Muscle of leg (tissue), 11 donors: ENCODE data around the gene BPIFB1. TPM values are rescaled to one million over a fixed set of nuclear protein-coding genes. Genes with fewer than 3 reads are reported as not detected.
A peak's percentile ranks its signal among the peaks of the same experiment; 100 is the strongest.

ENCODE experiments used
- DNase-seq: peaks from one replicate; pipeline ENCODE4 v3.0.0; 2013
- H3K27ac ChIP-seq: one replicate; pipeline ENCODE4 v1.5.1; 2013; ENCODE audit warnings: mild to moderate bottlenecking, low read length, control low read depth
- H3K27me3 ChIP-seq: one replicate; pipeline ENCODE4 v1.6.1; 2013; ENCODE audit warnings: low read length; ENCODE audit not compliant: control insufficient read depth, insufficient read depth
- H3K36me3 ChIP-seq: one replicate; pipeline ENCODE4 v1.6.1; 2013; ENCODE audit warnings: low read length; ENCODE audit not compliant: control insufficient read depth, insufficient read depth
- H3K4me1 ChIP-seq: one replicate; pipeline ENCODE4 v1.6.1; 2013; ENCODE audit warnings: low read length; ENCODE audit not compliant: control insufficient read depth, insufficient read depth
- H3K4me3 ChIP-seq: one replicate; pipeline ENCODE4 v1.5.1; 2013; ENCODE audit warnings: low read length, control low read depth
- H3K9me3 ChIP-seq: replicated peaks from 2 replicates; pipeline ENCODE4 v1.6.1; 2013; ENCODE audit warnings: low read depth, low read length; ENCODE audit not compliant: control insufficient read depth
- WGBS: methylation state at CpG from one replicate; pipeline ENCODE4 v1.1.5; 2013; ENCODE audit warnings: missing lambda C conversion rate; ENCODE audit not compliant: insufficient coverage; 5-methylcytosine and 5-hydroxymethylcytosine counted together
- polyA plus RNA-seq, 8 donors: library from polyadenylated mRNA; unstranded; fragments of 120-200 nt; gene quantifications; one replicate each; pipeline versions ENCODE4 v1.2.1 to v1.2.3, GENCODE V29; 2013; ENCODE audit warnings: inconsistent platforms in 1 of 8, low replicate concordance in 1 of 8; ENCODE audit not compliant: insufficient read length in 8 of 8, insufficient read depth in 1 of 8
- total RNA-seq: library from RNA; stranded (reverse); fragments of 120-200 nt; gene quantifications from one replicate; pipeline ENCODE4 v1.2.4, GENCODE V29; 2013

The BPIFB1 gene
- total and polyA plus RNA-seq, 9 donors, result 0.09 to 0.19 TPM; not detected in 7

DNA sequence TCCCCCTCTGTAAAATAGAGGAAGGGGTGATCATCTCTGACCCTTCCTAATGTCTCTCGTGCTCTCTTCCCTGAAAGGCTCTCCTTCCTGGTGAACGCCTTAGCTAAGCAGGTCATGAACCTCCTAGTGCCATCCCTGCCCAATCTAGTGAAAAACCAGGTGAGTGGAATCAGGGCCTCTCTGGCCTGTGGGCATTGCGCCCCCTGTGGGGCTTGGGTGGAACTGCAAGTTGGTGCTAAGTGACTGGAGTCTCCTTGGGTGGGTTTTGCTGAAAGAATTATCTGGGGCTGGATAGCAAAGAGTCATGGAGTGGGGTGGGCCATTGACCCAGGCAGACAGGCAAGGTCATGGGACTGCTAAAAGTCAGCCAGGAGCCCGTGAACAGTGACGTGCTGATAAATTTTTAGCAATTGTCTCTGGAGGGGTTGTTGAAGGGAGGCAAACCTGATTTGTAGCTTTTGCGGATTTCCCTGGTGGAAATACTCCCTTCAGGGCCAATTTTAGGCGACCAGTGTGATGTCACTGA, 8.9 kb downstream of the BPIFB1 start:
- no peak overlapping the region for H3K27ac ChIP-seq
- peak; percentile 18 for DNase-seq
- no peaks in the 10 kb centered on the region for H3K36me3 ChIP-seq
- peaks cover 8% of the 10 kb centered on the region for H3K27me3 ChIP-seq
- 23% methylated on average over 3 of the region's 7 CpGs for WGBS
- no peaks in the 10 kb centered on the region for H3K9me3 ChIP-seq
- H3K4me3 ChIP-seq, result no peak overlapping the region
- no peaks in the 10 kb centered on the region for H3K4me1 ChIP-seq

DNA sequence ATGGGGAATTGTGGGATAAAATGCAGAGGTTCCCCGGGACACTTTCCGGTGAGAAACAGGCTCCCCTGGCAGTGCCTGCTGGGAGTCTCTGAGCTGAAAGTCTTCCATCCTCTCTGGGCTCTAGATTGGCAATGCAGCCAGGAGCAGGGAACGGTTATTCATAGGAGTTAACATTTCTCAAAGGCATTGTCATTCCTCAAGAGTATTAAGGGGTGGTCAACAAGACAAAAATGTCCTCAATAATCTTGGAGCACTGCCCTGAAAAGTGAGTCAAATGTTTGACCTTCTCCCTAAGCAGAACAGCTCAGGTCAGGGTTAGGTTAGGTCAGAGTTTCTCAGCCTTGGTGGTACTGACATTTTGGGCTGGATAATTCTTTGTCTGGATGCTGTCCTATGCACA, 13.2 kb downstream of the BPIFB1 start:
- no peak overlapping the region for H3K4me3 ChIP-seq
- H3K9me3 ChIP-seq, result no peaks in the 10 kb centered on the region
- H3K36me3 ChIP-seq, result no peaks in the 10 kb centered on the region
- no peak for DNase-seq
- peaks cover 15% of the 10 kb centered on the region for H3K27me3 ChIP-seq
- 66% methylated on average over 2 of the region's 3 CpGs for WGBS
- H3K27ac ChIP-seq, result no peak overlapping the region
- peaks cover 2% of the 10 kb centered on the region for H3K4me1 ChIP-seq

DNA sequence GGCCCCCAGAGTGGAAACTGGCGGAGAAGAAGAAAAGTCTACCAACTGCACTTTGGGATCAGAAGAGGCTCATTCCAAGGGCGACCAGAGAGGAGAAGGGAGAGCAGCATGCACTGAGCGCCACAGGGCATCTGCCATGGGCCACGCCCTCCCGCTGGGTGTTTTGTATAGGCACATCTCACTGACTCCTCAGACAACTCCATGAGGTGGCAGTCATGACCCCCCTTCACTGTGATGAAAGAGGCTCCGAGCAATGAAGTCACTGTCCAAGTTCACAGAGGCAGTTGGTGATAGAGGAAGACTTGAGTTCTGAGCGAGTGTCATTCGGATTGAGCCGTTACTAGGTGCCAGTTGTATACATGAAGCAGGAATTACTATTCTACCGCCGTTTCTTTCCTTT, 15.4 kb downstream of the BPIFB1 start:
- Histone ChIP-seq H3K36me3 (no peaks in the 10 kb centered on the region), H3K9me3 (no peaks in the 10 kb centered on the region), H3K4me3 (no peak overlapping the region), H3K27ac (no peak overlapping the region), H3K27me3 (peaks cover 18% of the 10 kb centered on the region), H3K4me1 (peaks cover 2% of the 10 kb centered on the region)
- DNase-seq, result no peak
- 80% methylated on average over 1 of the region's 11 CpGs for WGBS

DNA sequence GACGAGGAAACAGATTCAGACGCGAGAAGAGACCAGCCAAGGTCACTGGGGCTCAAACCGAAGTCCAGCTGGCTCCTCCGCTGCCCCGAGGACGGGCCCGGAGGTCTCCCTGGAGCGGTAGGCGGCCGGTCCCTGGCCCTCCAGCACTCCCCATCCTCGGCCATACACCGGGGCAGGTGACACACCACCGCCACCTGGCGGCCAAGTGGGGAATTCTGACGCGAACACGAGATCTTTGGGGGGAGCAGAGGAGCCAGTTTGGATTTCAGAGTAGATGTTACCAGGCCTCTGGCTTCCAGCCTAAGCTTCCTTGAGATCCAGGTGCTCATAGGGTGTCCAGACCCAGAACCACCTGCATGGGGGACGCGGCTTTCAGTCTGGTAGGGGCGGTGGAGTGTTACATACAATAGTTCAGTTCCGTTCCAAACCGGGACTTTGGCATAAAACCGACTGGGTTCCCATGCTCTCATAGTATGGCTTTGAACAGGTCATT, 16.1 kb downstream of the BPIFB1 start:
- DNase-seq, result peak; percentile 34
- Histone ChIP-seq H3K4me1 (peaks cover 2% of the 10 kb centered on the region), H3K36me3 (no peaks in the 10 kb centered on the region), H3K27ac (no peak overlapping the region), H3K9me3 (no peaks in the 10 kb centered on the region), H3K4me3 (no peak overlapping the region), H3K27me3 (peaks cover 18% of the 10 kb centered on the region)
- 4% methylated on average over 18 of the region's 24 CpGs for WGBS

DNA sequence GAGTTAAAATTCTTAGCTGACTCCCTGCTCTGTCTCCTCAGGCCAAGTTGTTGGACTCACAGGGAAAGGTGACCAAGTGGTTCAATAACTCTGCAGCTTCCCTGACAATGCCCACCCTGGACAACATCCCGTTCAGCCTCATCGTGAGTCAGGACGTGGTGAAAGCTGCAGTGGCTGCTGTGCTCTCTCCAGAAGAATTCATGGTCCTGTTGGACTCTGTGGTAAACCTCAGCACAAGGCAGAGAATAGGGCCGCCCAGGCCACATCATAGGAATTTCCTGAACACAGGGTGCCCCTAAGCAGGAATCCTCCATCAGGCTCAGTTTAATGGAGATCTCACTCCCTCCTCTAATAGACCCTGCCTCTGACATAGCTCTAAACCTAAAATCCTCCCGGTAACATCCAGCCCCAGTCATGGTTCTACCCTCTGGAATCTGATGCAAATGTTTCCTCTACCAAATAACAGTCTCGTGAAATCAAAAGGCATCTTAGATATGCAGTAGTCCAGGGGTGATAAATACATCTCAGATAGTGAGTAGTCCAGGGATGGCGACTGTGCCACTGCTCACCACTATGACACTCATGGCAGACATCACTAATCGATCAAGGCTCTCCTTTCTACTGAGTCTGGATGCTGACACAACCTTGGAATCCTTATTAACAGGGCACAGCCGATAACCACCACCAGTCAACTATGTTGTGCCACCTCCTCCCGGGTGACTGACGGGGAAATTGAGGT, 18.3 kb downstream of the BPIFB1 start:
- no peaks in the 10 kb centered on the region for H3K9me3 ChIP-seq
- WGBS, result 62% methylated on average over 8 of the region's 11 CpGs
- peaks cover 15% of the 10 kb centered on the region for H3K27me3 ChIP-seq
- H3K4me1 ChIP-seq, result peaks cover 2% of the 10 kb centered on the region
- no peak for DNase-seq
- H3K36me3 ChIP-seq, result no peaks in the 10 kb centered on the region
- no peak overlapping the region for H3K27ac ChIP-seq
- H3K4me3 ChIP-seq, result no peak overlapping the region

DNA sequence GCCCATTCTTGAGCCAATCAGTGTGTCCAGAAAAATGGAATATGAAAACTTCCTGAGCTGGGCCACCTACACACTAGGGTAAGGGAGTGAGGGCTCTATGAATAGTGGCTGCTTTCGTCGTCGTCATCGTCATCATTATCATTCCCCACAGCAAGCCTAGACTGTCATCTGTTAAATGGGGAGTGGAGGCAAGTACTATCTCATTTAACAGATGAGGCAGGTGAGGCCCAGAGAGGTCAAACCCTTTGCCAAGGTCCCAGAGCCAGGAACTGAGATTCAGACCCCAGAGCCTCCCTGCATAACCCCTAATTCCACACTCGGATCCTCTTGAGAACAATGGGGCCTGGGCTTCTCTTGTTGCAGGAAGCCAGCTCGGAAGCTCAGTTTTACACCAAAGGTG, 20.6 kb downstream of the BPIFB1 start:
- WGBS, result 57% methylated on average over 1 of the region's 6 CpGs
- no peaks in the 10 kb centered on the region for H3K36me3 ChIP-seq
- H3K9me3 ChIP-seq, result no peaks in the 10 kb centered on the region
- H3K27ac ChIP-seq, result no peak overlapping the region
- H3K27me3 ChIP-seq, result peaks cover 5% of the 10 kb centered on the region
- no peak overlapping the region for H3K4me3 ChIP-seq
- DNase-seq, result no peak
- H3K4me1 ChIP-seq, result peaks cover 2% of the 10 kb centered on the region

DNA sequence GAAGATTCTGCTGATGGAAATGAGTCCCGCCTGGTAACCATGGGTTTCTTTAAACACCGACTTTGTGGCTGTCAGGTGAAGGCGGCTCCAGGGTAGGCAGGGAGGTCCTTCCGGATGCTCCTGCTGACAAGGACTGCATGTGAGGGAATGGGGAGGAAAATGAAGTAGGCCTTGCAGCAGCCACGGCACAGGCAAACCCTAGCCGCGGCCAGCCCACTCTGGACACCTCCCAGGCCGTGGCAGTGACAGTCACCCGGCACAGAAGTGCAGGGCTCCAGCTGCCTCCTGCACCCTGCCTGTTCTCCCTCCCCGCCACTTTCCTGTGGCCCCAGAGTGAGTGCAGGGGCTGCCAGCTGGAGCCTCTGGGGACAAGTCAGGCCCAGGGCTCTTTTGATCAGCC, 21.0 kb downstream of the BPIFB1 start:
- Histone ChIP-seq H3K27me3 (peaks cover 3% of the 10 kb centered on the region), H3K27ac (no peak overlapping the region)
- 73% methylated on average over 6 of the region's 10 CpGs for WGBS

DNA sequence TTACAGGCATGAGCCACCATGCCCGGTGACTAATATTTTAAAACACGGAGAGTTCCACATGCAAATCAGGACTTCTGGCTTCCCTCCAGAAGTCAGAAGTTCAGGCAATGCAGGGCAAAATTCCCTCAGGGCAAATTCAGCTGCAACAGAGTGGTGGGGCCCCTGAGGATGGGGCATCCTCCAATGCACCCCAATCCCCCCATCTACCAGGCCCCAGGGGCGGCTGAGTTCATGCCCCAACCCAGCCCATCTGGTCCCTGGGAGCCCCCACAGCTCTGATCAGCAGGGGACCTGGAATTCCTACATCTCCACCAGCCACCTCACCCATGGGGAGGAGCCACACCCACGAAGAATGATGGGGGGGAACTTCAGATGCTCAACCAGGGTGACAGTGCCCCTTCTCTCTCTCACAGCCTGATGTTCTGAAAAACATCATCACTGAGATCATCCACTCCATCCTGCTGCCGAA, 22.6 kb downstream of the BPIFB1 start:
- no peak for DNase-seq
- no peaks in the 10 kb centered on the region for H3K36me3 ChIP-seq
- no peak overlapping the region for H3K4me3 ChIP-seq
- no peaks in the 10 kb centered on the region for H3K4me1 ChIP-seq
- WGBS, result 33% methylated on average over 3 of the region's 5 CpGs
- H3K9me3 ChIP-seq, result no peaks in the 10 kb centered on the region
- no peak overlapping the region for H3K27ac ChIP-seq
- peaks cover 2% of the 10 kb centered on the region for H3K27me3 ChIP-seq

More for the DNA sequence above, 21.0 kb downstream of the BPIFB1 start:
- peaks cover under 1% of the 10 kb centered on the region for H3K4me1 ChIP-seq
- no peaks in the 10 kb centered on the region for H3K36me3 ChIP-seq
- H3K4me3 ChIP-seq, result no peak overlapping the region
- DNase-seq, result no peak
- H3K9me3 ChIP-seq, result no peaks in the 10 kb centered on the region

DNA sequence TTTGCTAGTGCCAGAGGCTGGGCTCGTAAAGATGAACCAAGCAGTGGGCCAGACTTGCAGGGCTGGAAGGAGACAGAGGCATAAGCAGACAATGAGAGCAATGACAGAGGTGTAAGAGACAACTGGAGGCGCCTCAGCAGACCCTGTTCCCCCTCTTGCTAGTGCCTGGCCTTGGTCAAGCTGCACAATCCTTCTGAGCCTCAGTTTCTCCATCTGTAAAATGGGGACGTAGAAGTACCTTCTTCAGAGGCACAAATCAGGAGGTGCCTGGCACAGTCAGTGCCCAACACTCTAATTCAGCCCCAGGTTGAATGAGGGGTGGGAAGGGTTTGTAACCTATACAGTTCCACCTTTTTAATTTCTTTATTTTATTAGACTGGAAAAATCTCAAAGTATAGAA, 23.2 kb downstream of the BPIFB1 start:
- WGBS, result 53% methylated on average over 2 of the region's 3 CpGs
- DNase-seq, result no peak
- no peak overlapping the region for H3K4me3 ChIP-seq
- H3K4me1 ChIP-seq, result no peaks in the 10 kb centered on the region
- no peaks in the 10 kb centered on the region for H3K9me3 ChIP-seq
- no peaks in the 10 kb centered on the region for H3K36me3 ChIP-seq
- no peak overlapping the region for H3K27ac ChIP-seq
- peaks cover 2% of the 10 kb centered on the region for H3K27me3 ChIP-seq

DNA sequence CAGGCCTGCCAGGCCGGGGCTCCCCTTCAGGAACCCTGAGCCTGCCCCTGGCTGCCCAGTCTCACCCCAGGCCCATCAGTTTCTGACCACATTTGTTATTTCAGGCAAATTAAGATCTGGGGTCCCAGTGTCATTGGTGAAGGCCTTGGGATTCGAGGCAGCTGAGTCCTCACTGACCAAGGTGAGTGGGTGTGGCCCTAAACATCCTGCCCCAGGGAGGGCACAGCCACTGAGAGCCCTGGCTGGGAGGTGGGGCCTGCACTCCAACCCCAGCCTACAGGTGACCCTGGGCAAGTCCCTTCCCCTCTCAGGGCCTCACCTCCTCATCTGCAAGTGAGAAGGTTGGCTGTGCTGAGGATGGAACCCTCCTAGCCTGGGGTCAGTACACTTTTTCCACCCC, 23.8 kb downstream of the BPIFB1 start:
- Histone ChIP-seq H3K4me3 (no peak overlapping the region), H3K4me1 (no peaks in the 10 kb centered on the region), H3K27me3 (no peaks in the 10 kb centered on the region), H3K9me3 (no peaks in the 10 kb centered on the region), H3K27ac (no peak overlapping the region), H3K36me3 (no peaks in the 10 kb centered on the region)
- WGBS, result 40% methylated on average over 1 of the region's 2 CpGs
- DNase-seq, result no peak
